ENCODE measurements around the gene SLC16A5. TPM values are rescaled to one million over a fixed set of nuclear protein-coding genes. Genes with fewer than 3 reads are reported as not detected.
A peak's percentile ranks its signal among the peaks of the same experiment; 100 is the strongest.
"Not testable (repeated sequence)": the region's sequence is repeated elsewhere in the genome, so short reads cannot be mapped to it uniquely, and the experiment has no call there.

Gene SLC16A5
- total RNA-seq, 1 experiment from 2014 or later: 0.33 TPM

DNA sequence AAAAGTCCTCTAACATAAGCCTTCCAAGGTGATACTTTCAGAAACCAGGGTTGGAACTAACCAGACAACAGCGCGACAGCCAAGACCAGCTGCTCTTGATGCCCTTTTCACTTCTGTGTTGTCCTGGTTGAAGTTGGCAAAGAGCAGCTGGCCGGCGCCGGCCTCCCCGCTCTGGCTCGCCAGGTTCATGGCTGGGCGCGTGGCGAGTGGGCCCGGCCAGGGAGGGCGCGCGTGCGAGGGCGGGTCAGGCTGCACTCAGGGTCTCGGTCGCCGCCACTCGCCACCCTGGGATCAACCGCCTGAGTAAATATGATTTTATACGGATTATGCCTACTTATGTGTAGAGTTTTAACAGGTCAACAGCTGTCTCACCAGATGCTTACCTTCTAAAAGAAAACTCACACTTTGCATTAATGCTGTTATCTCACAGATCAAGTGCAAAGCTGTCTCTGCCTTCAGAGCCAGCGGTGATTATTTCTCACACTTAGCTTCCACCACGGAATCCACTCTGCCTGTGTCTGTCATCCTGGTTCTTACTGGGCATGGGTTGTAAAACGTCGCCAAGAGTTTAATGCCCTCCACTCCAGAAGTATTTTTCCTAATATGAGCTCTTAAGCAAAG, 27.2 kb upstream of the SLC16A5 start:
- Histone ChIP-seq H3K9me3 (no peaks in the 10 kb centered on the region), H3K4me3 (no peak overlapping the region)

DNA sequence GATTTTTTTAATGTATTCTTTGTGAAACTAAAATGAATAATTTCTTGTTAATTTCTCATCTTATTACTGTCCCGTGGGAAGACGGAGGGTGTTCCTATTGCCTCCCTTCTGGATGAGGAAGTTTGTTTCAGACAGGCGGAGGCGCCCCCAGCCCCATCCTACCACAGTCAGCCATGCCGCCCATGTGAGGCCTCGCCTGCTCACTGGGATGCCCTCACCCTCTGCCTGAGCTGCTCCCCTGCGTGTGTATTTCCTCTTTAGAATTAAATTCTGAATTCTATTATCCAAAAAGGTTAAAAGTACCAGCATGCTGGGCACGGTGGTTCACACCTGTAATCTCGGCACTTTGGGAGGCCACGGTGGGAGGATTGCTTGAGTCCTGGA, 26.7 kb upstream of the SLC16A5 start:
- H3K4me3 ChIP-seq: no peak overlapping the region
- DNase-seq: no peak
- peaks cover 46% of the 10 kb centered on the region for H3K36me3 ChIP-seq
- H3K27me3 ChIP-seq: no peaks in the 10 kb centered on the region
- H3K9me3 ChIP-seq: no peaks in the 10 kb centered on the region

More for the DNA sequence above, 27.2 kb upstream of the SLC16A5 start:
- Histone ChIP-seq H3K27me3 (no peaks in the 10 kb centered on the region), H3K36me3 (peaks cover 46% of the 10 kb centered on the region)
- no peak for DNase-seq

- Histone ChIP-seq H3K4me3 (no peak overlapping the region), H3K36me3 (peaks cover 46% of the 10 kb centered on the region), H3K27me3 (no peaks in the 10 kb centered on the region), H3K9me3 (no peaks in the 10 kb centered on the region)
- DNase-seq: no peak
Observed at GRCh38 chr17:75061618-75062017, 26.1 kb upstream of the SLC16A5 start.

DNA sequence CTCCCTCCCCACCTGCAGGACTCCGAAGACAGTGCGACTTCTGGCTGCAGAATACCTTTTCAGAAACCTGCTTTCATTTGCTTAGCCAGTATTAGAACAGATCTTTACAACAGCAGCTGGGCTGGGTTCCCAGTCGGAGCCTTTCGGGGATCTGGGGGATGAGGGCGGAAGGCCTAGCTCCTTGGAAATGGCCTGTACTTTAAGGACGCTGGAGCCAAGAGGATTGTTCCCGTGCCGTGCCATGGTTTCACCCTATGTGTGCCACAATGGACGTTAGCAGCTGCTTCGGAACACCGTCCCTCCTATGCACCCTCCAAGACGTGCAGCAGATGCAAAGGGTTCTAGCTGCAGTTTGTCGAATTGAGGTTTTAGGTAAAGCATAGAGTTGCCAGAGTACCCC, 24.6 kb upstream of the SLC16A5 start:
- no peaks in the 10 kb centered on the region for H3K9me3 ChIP-seq
- no peak for DNase-seq
- H3K4me3 ChIP-seq: no peak overlapping the region
- H3K27me3 ChIP-seq: no peaks in the 10 kb centered on the region
- peaks cover 37% of the 10 kb centered on the region for H3K36me3 ChIP-seq

GRCh38 chr17:75063626-75064025, 24.1 kb upstream of the SLC16A5 start:
- H3K4me3 ChIP-seq: no peak overlapping the region
- DNase-seq: no peak
- no peaks in the 10 kb centered on the region for H3K9me3 ChIP-seq
- no peaks in the 10 kb centered on the region for H3K27me3 ChIP-seq
- H3K36me3 ChIP-seq: peaks cover 37% of the 10 kb centered on the region

GRCh38 chr17:75064040-75064439, 23.7 kb upstream of the SLC16A5 start:
- DNase-seq: no peak
- peaks cover 37% of the 10 kb centered on the region for H3K36me3 ChIP-seq
- no peak overlapping the region for H3K4me3 ChIP-seq
- no peaks in the 10 kb centered on the region for H3K9me3 ChIP-seq
- no peaks in the 10 kb centered on the region for H3K27me3 ChIP-seq

DNA sequence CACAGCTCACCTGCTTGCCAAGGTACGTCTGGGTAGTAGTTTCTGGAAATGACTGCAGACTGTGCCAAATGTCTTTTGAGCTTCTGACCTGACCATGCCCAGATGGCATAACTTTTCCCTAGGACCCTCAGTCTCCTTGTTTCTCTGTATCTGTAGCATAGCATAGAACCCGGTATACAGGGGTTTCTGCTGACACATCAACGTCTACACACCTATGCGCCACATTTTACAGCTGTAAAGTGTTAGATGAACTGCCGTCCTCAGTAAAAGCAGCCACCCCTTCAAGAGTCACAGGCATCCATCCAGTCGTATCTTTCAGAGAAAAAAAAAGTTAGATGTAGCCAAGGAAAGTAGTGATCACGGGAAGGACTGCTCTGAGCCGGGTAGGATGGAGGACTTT, 23.3 kb upstream of the SLC16A5 start:
- no peak overlapping the region for H3K4me3 ChIP-seq
- H3K27me3 ChIP-seq: no peaks in the 10 kb centered on the region
- no peaks in the 10 kb centered on the region for H3K9me3 ChIP-seq
- H3K36me3 ChIP-seq: peaks cover 37% of the 10 kb centered on the region
- DNase-seq: no peak

DNA sequence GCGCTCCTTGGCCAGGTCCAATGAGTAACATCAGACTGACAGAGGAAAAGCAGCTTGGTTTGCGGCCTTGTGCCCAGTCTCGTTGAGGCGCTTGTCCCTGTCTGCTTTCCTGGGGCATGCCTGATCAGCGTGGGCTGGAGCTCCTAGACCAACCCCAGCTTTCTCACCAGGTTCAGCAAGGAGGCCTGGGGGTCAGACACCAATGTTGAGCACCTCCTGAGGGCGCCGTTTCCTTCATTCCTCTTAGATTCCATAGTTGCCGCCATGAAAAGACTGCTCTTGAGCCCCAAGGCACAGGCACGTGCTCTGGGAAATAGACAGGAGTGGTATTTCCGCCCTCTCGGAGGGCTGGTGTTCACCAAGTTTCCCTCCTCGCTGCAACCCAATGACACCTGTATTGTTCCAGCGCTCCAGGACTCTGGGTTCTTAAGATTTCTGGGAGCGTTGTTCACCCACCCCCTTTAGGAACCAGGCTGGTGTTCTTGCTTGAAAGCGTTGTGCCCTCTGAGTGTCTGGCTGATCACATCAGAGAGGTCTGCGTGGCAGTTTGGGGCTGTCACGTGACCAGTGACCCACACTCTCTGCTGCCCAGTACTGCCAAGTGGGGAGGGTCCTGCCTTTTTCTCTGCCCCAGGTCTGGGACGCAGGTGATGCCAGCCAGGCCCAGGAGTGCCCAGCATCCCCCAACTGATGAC, 22.7 kb upstream of the SLC16A5 start:
- Histone ChIP-seq H3K27me3 (no peaks in the 10 kb centered on the region), H3K9me3 (no peaks in the 10 kb centered on the region), H3K36me3 (peaks cover 37% of the 10 kb centered on the region), H3K4me3 (no peak overlapping the region)
- no peak for DNase-seq

GRCh38 chr17:75065562-75066151, 22.1 kb upstream of the SLC16A5 start:
- H3K27me3 ChIP-seq: no peaks in the 10 kb centered on the region
- DNase-seq: no peak
- H3K36me3 ChIP-seq: peaks cover 36% of the 10 kb centered on the region
- H3K4me3 ChIP-seq: no peak overlapping the region
- no peaks in the 10 kb centered on the region for H3K9me3 ChIP-seq

- Histone ChIP-seq H3K9me3 (no peaks in the 10 kb centered on the region), H3K36me3 (peaks cover 16% of the 10 kb centered on the region), H3K4me3 (no peak overlapping the region), H3K27me3 (no peaks in the 10 kb centered on the region)
- peak; percentile 33 for DNase-seq
Observed at GRCh38 chr17:75067856-75068255, 19.9 kb upstream of the SLC16A5 start.

- no peak for DNase-seq
- Histone ChIP-seq H3K36me3 (peaks cover 7% of the 10 kb centered on the region), H3K9me3 (no peaks in the 10 kb centered on the region), H3K27me3 (no peaks in the 10 kb centered on the region), H3K4me3 (no peak overlapping the region)
Observed at GRCh38 chr17:75068750-75069149, 19.0 kb upstream of the SLC16A5 start.

- Histone ChIP-seq H3K27me3 (no peaks in the 10 kb centered on the region), H3K36me3 (no peaks in the 10 kb centered on the region), H3K4me3 (no peak overlapping the region), H3K9me3 (no peaks in the 10 kb centered on the region)
- no peak for DNase-seq
Observed at GRCh38 chr17:75069783-75070182, 18.0 kb upstream of the SLC16A5 start.

GRCh38 chr17:75071478-75072271, 16.1 kb upstream of the SLC16A5 start:
- not testable (repeated sequence) for H3K36me3 ChIP-seq

DNA sequence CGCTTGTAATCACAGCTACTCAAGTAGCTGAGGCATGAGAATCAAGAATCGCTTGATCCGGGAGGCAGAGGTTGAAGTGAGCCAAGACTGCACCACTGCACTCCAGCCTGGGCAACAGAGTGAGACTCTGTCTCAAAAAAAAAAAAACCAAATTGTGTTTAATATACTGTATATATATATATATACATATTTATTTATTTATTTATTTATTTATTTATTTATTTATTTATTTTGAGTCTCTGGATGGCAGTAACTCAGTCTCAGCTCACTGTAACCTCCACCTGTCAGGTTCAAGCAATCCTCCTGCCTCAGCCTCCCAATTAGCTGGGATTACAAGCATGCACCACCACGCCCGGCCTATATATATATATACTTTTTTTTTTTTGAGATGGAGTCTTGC, 14.8 kb upstream of the SLC16A5 start:
- H3K36me3 ChIP-seq, H3K4me3 ChIP-seq, H3K9me3 ChIP-seq, H3K27me3 ChIP-seq, DNase-seq: not testable (repeated sequence)

More at GRCh38 chr17:75071478-75072271, 16.1 kb upstream of the SLC16A5 start:
- not testable (repeated sequence) for H3K4me3 ChIP-seq, H3K27me3 ChIP-seq, H3K9me3 ChIP-seq, DNase-seq

GRCh38 chr17:75073618-75074047, 14.1 kb upstream of the SLC16A5 start:
- H3K36me3 ChIP-seq: no peaks in the 10 kb centered on the region
- no peak for DNase-seq
- no peaks in the 10 kb centered on the region for H3K9me3 ChIP-seq
- H3K27me3 ChIP-seq: no peaks in the 10 kb centered on the region
- no peak overlapping the region for H3K4me3 ChIP-seq

GRCh38 chr17:75074532-75074931, 13.2 kb upstream of the SLC16A5 start:
- H3K27me3 ChIP-seq: no peaks in the 10 kb centered on the region
- H3K36me3 ChIP-seq: no peaks in the 10 kb centered on the region
- H3K4me3 ChIP-seq: no peak overlapping the region

More at GRCh38 chr17:75074532-75074931, 13.2 kb upstream of the SLC16A5 start:
- DNase-seq: no peak
- H3K9me3 ChIP-seq: no peaks in the 10 kb centered on the region

All from MG63 (cell line).